Activated CD4-positive, alpha-beta T cell treated with anti-CD3 and anti-CD28 coated beads for 48 hours (primary cell): ENCODE data around the gene KMT2B.

Source experiments
- DNase-seq: peaks from one replicate; pipeline ENCODE4 v3.0.0-alpha.2; 2020

Gene KMT2B

GRCh38 chr19:35744430-35745327 is 26.9 kb downstream of the KMT2B start:
- peak; percentile 95 for DNase-seq

GRCh38 chr19:35745328-35746086 is 27.7 kb downstream of the KMT2B start, which contains the start of the genes PSENEN and U2AF1L4:
Gene PSENEN, plus strand, starts transcription at chr19:35745651. Its CDS starts 280 bp downstream, at chr19:35745931.
Gene U2AF1L4, minus strand, starts transcription at chr19:35745418. Its CDS starts 27 bp downstream, at chr19:35745391.
- DNase-seq = peak; percentile 96

- no peak for DNase-seq
Observed at GRCh38 chr19:35746087-35746462, 28.3 kb downstream of the KMT2B start.

- no peak for DNase-seq
Observed at GRCh38 chr19:35746531-35746930, 28.7 kb downstream of the KMT2B start.

- peak; percentile 99 for DNase-seq
Observed at GRCh38 chr19:35748106-35749020, 30.6 kb downstream of the KMT2B start, which contains the start of gene LIN37. Gene LIN37, plus strand, starts transcription at chr19:35748576. Its CDS starts 149 bp downstream, at chr19:35748725.

- DNase-seq = no peak
Observed at GRCh38 chr19:35750167-35750566, 32.4 kb downstream of the KMT2B start.

GRCh38 chr19:35751839-35752745 is 34.3 kb downstream of the KMT2B start:
- DNase-seq = no peak

- no peak for DNase-seq
Observed at GRCh38 chr19:35752746-35753350, 35.0 kb downstream of the KMT2B start.

GRCh38 chr19:35753634-35754369 is 36.0 kb downstream of the KMT2B start:
- no peak for DNase-seq

GRCh38 chr19:35754370-35755130 is 36.7 kb downstream of the KMT2B start:
- DNase-seq = no peak

- DNase-seq = no peak
Observed at GRCh38 chr19:35755131-35755549, 37.3 kb downstream of the KMT2B start.

- DNase-seq = peak; percentile 71
Observed at GRCh38 chr19:35755550-35756376, 38.0 kb downstream of the KMT2B start.

- no peak for DNase-seq
Observed at GRCh38 chr19:35756377-35757230, 38.8 kb downstream of the KMT2B start, which contains the start of gene HSPB6. Gene HSPB6, minus strand, starts transcription at chr19:35757029. Its CDS starts 21 bp downstream, at chr19:35757008.

- DNase-seq = peak; percentile 55
Observed at GRCh38 chr19:35757231-35757748, 39.5 kb downstream of the KMT2B start.

GRCh38 chr19:35757749-35758608 is 40.2 kb downstream of the KMT2B start, which contains the start of gene PROSER3:
Gene PROSER3, plus strand, starts transcription at chr19:35758176. Its CDS starts 40 bp downstream, at chr19:35758216.
- peak; percentile 98 for DNase-seq

- no peak for DNase-seq
Observed at GRCh38 chr19:35759697-35760096, 41.9 kb downstream of the KMT2B start.
